Fibroblast of villous mesenchyme (primary cell): ENCODE data around the gene WDR91. TPM values are rescaled to one million over a fixed set of nuclear protein-coding genes. Genes with fewer than 3 reads are reported as not detected.
"Not testable (repeated sequence)": the region's sequence is repeated elsewhere in the genome, so short reads cannot be mapped to it uniquely, and the experiment has no call there.

Experiments used
- DNase-seq: peaks from one replicate; pipeline ENCODE4 v3.0.0-alpha.2; 2010; ENCODE audit warnings: low read depth
- H3K4me3 ChIP-seq: 2 replicates; pipeline ENCODE4 v1.5.1; 2011; ENCODE audit warnings: low read depth, mild to moderate bottlenecking, low read length
- total RNA-seq: library from RNA; depleted of rRNA; stranded (reverse); fragments of >200 nt; gene quantifications from 2 replicates; pipeline ENCODE4 v1.2.3, GENCODE V29; 2012
- TF ChIP-seq, protein P1 (sequence below): IDR thresholded peaks from 2 replicates; pipeline ENCODE4 v1.5.1; 2012; ENCODE audit warnings: low read depth, mild to moderate bottlenecking, low read length; ENCODE audit not compliant: insufficient read depth

WDR91 gene
- total RNA-seq, 1 donor: 4.3 TPM

DNA sequence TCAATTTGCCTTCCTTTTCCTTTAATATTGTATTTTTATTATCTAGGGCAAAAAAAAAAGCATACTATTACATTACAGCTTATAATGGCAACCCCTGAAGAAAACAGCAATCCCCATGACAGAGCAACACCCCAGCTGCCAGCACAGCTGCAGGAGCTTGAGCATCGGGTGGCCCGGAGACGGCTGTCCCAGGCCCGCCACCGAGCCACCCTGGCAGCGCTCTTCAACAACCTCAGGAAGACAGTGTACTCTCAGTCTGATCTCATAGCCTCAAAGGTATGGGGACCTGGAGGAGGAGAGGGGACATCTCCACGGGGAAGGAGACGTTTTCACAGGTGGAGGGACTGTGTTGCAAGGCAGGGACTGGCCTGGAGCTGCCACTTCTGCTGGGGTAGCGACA, 29.1 kb upstream of the WDR91 start:
- no peak for DNase-seq
- TF ChIP-seq, protein P1, sequence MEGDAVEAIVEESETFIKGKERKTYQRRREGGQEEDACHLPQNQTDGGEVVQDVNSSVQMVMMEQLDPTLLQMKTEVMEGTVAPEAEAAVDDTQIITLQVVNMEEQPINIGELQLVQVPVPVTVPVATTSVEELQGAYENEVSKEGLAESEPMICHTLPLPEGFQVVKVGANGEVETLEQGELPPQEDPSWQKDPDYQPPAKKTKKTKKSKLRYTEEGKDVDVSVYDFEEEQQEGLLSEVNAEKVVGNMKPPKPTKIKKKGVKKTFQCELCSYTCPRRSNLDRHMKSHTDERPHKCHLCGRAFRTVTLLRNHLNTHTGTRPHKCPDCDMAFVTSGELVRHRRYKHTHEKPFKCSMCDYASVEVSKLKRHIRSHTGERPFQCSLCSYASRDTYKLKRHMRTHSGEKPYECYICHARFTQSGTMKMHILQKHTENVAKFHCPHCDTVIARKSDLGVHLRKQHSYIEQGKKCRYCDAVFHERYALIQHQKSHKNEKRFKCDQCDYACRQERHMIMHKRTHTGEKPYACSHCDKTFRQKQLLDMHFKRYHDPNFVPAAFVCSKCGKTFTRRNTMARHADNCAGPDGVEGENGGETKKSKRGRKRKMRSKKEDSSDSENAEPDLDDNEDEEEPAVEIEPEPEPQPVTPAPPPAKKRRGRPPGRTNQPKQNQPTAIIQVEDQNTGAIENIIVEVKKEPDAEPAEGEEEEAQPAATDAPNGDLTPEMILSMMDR: no peak
- no peak overlapping the region for H3K4me3 ChIP-seq

- DNase-seq: no peak
- TF ChIP-seq, protein P1: no peak
- no peak overlapping the region for H3K4me3 ChIP-seq
Measured at GRCh38 chr7:135239263-135239662, 27.9 kb upstream of the WDR91 start.

DNA sequence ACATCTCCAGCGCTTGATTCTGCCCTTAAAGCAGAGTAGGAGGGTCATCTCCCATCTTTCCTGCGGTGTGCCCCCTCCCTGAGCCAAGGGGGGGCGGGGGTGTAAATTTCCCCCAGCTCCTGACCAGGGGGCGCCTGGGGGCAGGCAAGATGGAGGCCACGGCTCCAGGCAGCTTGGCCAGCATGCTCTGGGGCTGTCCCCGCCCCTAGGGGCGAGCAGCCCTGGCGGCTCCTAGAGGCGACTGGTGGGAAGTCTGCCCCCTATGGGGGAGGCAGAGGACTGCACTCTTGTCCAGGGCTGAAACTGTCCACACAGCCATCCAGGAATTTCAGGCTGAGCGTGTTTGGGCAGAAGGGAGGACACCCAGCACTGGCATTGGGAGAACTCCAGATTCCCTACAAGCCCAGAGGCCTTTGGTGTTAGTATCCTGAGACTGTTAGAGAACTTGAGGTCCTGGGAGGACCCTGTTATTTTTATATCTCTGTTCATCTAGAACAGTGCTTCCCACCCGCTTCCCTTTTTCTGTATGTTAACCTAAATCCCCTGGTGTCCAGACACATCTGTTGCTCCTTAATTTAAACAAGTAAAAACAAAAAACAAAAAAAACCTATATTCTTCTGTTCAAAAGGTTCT, 26.9 kb upstream of the WDR91 start:
- DNase-seq: no peak
- TF ChIP-seq, protein P1: peak; percentile 42
- H3K4me3 ChIP-seq: no peak overlapping the region

DNA sequence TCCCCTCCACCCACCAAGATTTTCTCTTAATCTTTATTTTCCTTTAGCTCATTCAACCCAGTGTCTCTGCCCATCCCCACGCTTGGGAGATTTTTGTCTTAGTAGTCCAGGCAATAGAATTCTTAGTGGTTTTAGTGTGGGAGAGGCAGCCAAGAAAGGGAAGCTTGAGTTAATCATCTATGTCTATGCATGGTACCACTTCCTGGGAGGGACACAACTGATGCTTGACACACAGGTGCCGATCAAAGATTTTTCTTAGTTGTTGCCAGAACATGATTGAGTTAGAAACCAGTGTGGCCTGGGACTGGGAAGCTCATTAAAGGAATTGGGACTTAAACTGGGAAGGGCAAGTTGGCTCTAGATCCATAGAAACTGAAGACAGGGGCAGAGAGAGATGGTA, 25.4 kb upstream of the WDR91 start:
- TF ChIP-seq, protein P1: no peak
- no peak for DNase-seq
- no peak overlapping the region for H3K4me3 ChIP-seq

GRCh38 chr7:135235841-135236240, 24.5 kb upstream of the WDR91 start:
- DNase-seq: no peak
- TF ChIP-seq, protein P1: no peak
- H3K4me3 ChIP-seq: no peak overlapping the region

DNA sequence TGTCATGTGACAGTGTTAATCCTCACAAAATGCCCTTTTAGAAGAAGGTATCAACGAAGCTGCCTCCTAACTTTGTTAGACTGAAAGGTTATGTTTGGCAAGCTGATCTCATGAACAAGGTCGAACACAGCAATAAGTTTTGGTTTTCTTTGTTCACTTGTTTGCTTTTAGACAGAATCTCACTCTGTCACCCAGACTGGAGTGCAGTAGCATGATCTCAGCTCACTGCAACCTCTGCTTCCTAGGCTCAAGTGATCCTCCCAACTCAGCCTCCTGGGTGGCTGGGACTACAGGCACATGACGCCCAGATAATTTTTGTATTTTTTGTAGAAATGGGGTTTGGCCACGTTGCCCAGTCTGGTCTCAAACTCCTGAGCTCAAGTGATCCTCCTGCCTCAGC, 23.4 kb upstream of the WDR91 start:
- DNase-seq: no peak
- no peak overlapping the region for H3K4me3 ChIP-seq
- TF ChIP-seq, protein P1: no peak

- not testable (repeated sequence) for DNase-seq, H3K4me3 ChIP-seq
Measured at GRCh38 chr7:135234095-135234494, 22.8 kb upstream of the WDR91 start.
